SK-N-SH treated with all-trans-retinoic acid at 6 μM for 48 hours (cell line): ENCODE measurements around the gene FAM120A.

Experiments
- ATAC-seq: fragments of 200-7000 bp; cut with Tn5 transposase; 3 replicates; pipeline ENCODE4 v1.9.1; 2020; ENCODE audit warnings: mild to moderate bottlenecking, moderate library complexity
- ARNTL ChIP-seq: fragments of 450-650 bp; formaldehyde crosslinking; IDR thresholded peaks from 2 replicates; pipeline ENCODE4 v1.5.0; 2020; ENCODE audit warnings: low read depth, mild to moderate bottlenecking, moderate library complexity, borderline replicate concordance
- BACH2 ChIP-seq: fragments of 250-450 bp; sonication (Bioruptor Pico); IDR thresholded peaks from 2 replicates; pipeline ENCODE4 v1.9.0; 2021; ENCODE audit warnings: mild to moderate bottlenecking, borderline replicate concordance
- CREB5 ChIP-seq: fragments of 250-450 bp; sonication (Bioruptor Pico); IDR thresholded peaks from 2 replicates; pipeline ENCODE4 v1.5.1; 2020; ENCODE audit warnings: low read depth, mild to moderate bottlenecking, moderate library complexity
- CSDC2 ChIP-seq: fragments of 250-450 bp; sonication (Bioruptor Pico); IDR thresholded peaks from 2 replicates; pipeline ENCODE4 v1.5.0; 2020; ENCODE audit warnings: mild to moderate bottlenecking, moderate library complexity
- CSRNP3 ChIP-seq: fragments of 250-450 bp; sonication (Bioruptor Pico); IDR thresholded peaks from 2 replicates; pipeline ENCODE4 v1.5.1; 2021; ENCODE audit warnings: mild to moderate bottlenecking, moderate library complexity
- ESRRG ChIP-seq: fragments of 250-450 bp; sonication (Bioruptor Pico); IDR thresholded peaks from 2 replicates; pipeline ENCODE4 v1.6.1; 2021; ENCODE audit warnings: mild to moderate bottlenecking
- GLIS3 ChIP-seq: fragments of 250-450 bp; sonication (Bioruptor Pico); IDR thresholded peaks from 2 replicates; pipeline ENCODE4 v1.5.0; 2020; ENCODE audit warnings: mild to moderate bottlenecking, moderate library complexity
- ISL1 ChIP-seq: fragments of 250-450 bp; sonication (Bioruptor Pico); IDR thresholded peaks from 2 replicates; pipeline ENCODE4 v2.1.2; 2022; ENCODE audit warnings: mild to moderate bottlenecking, moderate library complexity
- OSR1 ChIP-seq: fragments of 250-450 bp; sonication (Bioruptor Pico); IDR thresholded peaks from 2 replicates; pipeline ENCODE4 v1.8.0; 2022; ENCODE audit warnings: moderate library complexity, mild to moderate bottlenecking, inconsistent platforms
- PATZ1 ChIP-seq: fragments of 250-450 bp; sonication (Bioruptor Pico); IDR thresholded peaks from 2 replicates; pipeline ENCODE4 v1.8.0; 2020; ENCODE audit warnings: mild to moderate bottlenecking, moderate library complexity, borderline replicate concordance
- POU6F1 ChIP-seq: fragments of 250-450 bp; sonication (Bioruptor Pico); IDR thresholded peaks from 2 replicates; pipeline ENCODE4 v1.8.0; 2021; ENCODE audit warnings: low read depth, mild to moderate bottlenecking, moderate library complexity, borderline replicate concordance
- RARB ChIP-seq: fragments of 250-450 bp; sonication (Bioruptor Pico); IDR thresholded peaks from 2 replicates; pipeline ENCODE4 v1.8.0; 2021; ENCODE audit warnings: mild to moderate bottlenecking, moderate library complexity
- SNAI2 ChIP-seq: fragments of 250-450 bp; sonication (Bioruptor Pico); IDR thresholded peaks from 2 replicates; pipeline ENCODE4 v1.5.0; 2020; ENCODE audit warnings: mild to moderate bottlenecking, moderate library complexity
- TCF4 ChIP-seq: fragments of 250-450 bp; sonication (Bioruptor Pico); IDR thresholded peaks from 2 replicates; pipeline ENCODE4 v1.8.0; 2021; ENCODE audit warnings: mild to moderate bottlenecking, moderate library complexity, borderline replicate concordance
- TOX ChIP-seq: fragments of 250-450 bp; sonication (Bioruptor Pico); IDR thresholded peaks from 2 replicates; pipeline ENCODE4 v1.8.0; 2021; ENCODE audit warnings: mild to moderate bottlenecking, moderate library complexity, borderline replicate concordance
- TSHZ2 ChIP-seq: fragments of 250-450 bp; sonication (Bioruptor Pico); IDR thresholded peaks from 2 replicates; pipeline ENCODE4 v1.5.0; 2020; ENCODE audit warnings: mild to moderate bottlenecking, moderate library complexity
- ZC3H10 ChIP-seq: fragments of 250-450 bp; sonication (Bioruptor Pico); IDR thresholded peaks from 2 replicates; pipeline ENCODE4 v1.5.1; 2021; ENCODE audit warnings: mild to moderate bottlenecking, moderate library complexity
- ZFP30 ChIP-seq: fragments of 450-650 bp; formaldehyde crosslinking; IDR thresholded peaks from 2 replicates; pipeline ENCODE4 v1.5.0; 2022; ENCODE audit warnings: mild to moderate bottlenecking, moderate library complexity
- ZNF565 ChIP-seq: fragments of 450-650 bp; formaldehyde crosslinking; conservative IDR thresholded peaks from 2 replicates; pipeline ENCODE4 v1.5.0; 2020; ENCODE audit warnings: low read depth, mild to moderate bottlenecking, moderate library complexity
- ZNF70 ChIP-seq: fragments of 450-650 bp; formaldehyde crosslinking; IDR thresholded peaks from 2 replicates; pipeline ENCODE4 v1.5.0; 2020; ENCODE audit warnings: mild to moderate bottlenecking, moderate library complexity
- ZNF8 ChIP-seq: fragments of 450-650 bp; formaldehyde crosslinking; IDR thresholded peaks from 2 replicates; pipeline ENCODE4 v1.5.0; 2020; ENCODE audit warnings: mild to moderate bottlenecking, moderate library complexity

FAM120A gene

GRCh38 chr9:93557366-93558137, 106.1 kb downstream of the FAM120A start:
- TF ChIP-seq CREB5 (CRISPR knock-in tag) (no peak), ISL1 (CRISPR knock-in tag) (no peak), BACH2 (no peak), ZC3H10 (CRISPR knock-in tag) (no peak), ZNF8 (CRISPR knock-in tag) (no peak), TOX (CRISPR knock-in tag) (no peak), OSR1 (CRISPR knock-in tag) (no peak)
- no peak for ATAC-seq

- TF ChIP-seq ZFP30 (CRISPR knock-in tag) (no peak), ZNF565 (no peak), SNAI2 (no peak)
- no peak for ATAC-seq
These were observed 107.0 kb downstream of the FAM120A start for GRCh38 chr9:93558503-93558902.

- TF ChIP-seq BACH2: no peak
- TF ChIP-seq ZNF70 (CRISPR knock-in tag): no peak
- TF ChIP-seq TCF4 (CRISPR knock-in tag): no peak
- TF ChIP-seq CSRNP3 (CRISPR knock-in tag): no peak
- no peak for TF ChIP-seq ESRRG (CRISPR knock-in tag)
- TF ChIP-seq PATZ1 (CRISPR knock-in tag): no peak
- no peak for TF ChIP-seq POU6F1 (CRISPR knock-in tag)
- TF ChIP-seq GLIS3 (CRISPR knock-in tag): no peak
- no peak for TF ChIP-seq CREB5 (CRISPR knock-in tag)
- no peak for TF ChIP-seq CSDC2
- no peak for ATAC-seq
These were observed 109.5 kb downstream of the FAM120A start for GRCh38 chr9:93560991-93561390.

- ATAC-seq: no peak
- TF ChIP-seq ZNF565: no peak
- TF ChIP-seq RARB (CRISPR knock-in tag): no peak
- no peak for TF ChIP-seq CREB5 (CRISPR knock-in tag)
- TF ChIP-seq GLIS3 (CRISPR knock-in tag): no peak
- TF ChIP-seq ZNF8 (CRISPR knock-in tag): no peak
- no peak for TF ChIP-seq ZC3H10 (CRISPR knock-in tag)
- TF ChIP-seq CSDC2: no peak
- no peak for TF ChIP-seq TCF4 (CRISPR knock-in tag)
- no peak for TF ChIP-seq ISL1 (CRISPR knock-in tag)
- TF ChIP-seq TSHZ2 (CRISPR knock-in tag): no peak
- no peak for TF ChIP-seq PATZ1 (CRISPR knock-in tag)
- no peak for TF ChIP-seq ARNTL (CRISPR knock-in tag)
- TF ChIP-seq ZNF70 (CRISPR knock-in tag): no peak
These were observed 110.7 kb downstream of the FAM120A start for GRCh38 chr9:93562157-93562556.
